Stimulated activated naive CD8-positive, alpha-beta T cell treated with anti-CD3 and anti-CD28 coated beads, Interleukin-15, amount 100 ng/mL, for 72 hours (primary cell): ENCODE results near the gene CYP2U1.
"Not testable (repeated sequence)": the region's sequence is repeated elsewhere in the genome, so short reads cannot be mapped to it uniquely, and the experiment has no call there.

Source experiments
- ATAC-seq: fragments of 150-1000 bp; cut with Tn5 transposase; 2 replicates; pipeline ENCODE4 v1.10.0; 2021; ENCODE audit warnings: mild to moderate bottlenecking, moderate library complexity
- DNase-seq, 2 donors: peaks; one replicate each; pipeline ENCODE4 v3.0.0; 2021 to 2022
- H3K27ac Mint-ChIP-seq, 2 donors: one replicate each; pipeline ENCODE4 v1.8.0; 2022; ENCODE audit warnings: mild to moderate bottlenecking in 2 of 2, mixed read lengths in 2 of 2, moderate library complexity in 2 of 2
- H3K27me3 Mint-ChIP-seq: one replicate; pipeline ENCODE4 v1.8.0; 2022; ENCODE audit warnings: mixed read lengths
- H3K4me1 Mint-ChIP-seq: one replicate; pipeline ENCODE4 v1.8.0; 2022; ENCODE audit warnings: mild to moderate bottlenecking, mixed read lengths
- H3K4me3 Mint-ChIP-seq, 2 donors: one replicate each; pipeline ENCODE4 v1.8.0; 2022; ENCODE audit warnings: mild to moderate bottlenecking in 2 of 2, mixed read lengths in 2 of 2, moderate library complexity in 1 of 2
- H3K9me3 Mint-ChIP-seq, 2 donors: one replicate each; pipeline ENCODE4 v1.8.0; 2022; ENCODE audit warnings: mixed read lengths in 2 of 2

The CYP2U1 gene

GRCh38 chr4:107951551-107951950, 20.2 kb downstream of the CYP2U1 start:
- no peak for DNase-seq
- H3K4me3 Mint-ChIP-seq = no peak overlapping the region
- ATAC-seq = no peak
- H3K27me3 Mint-ChIP-seq = no peaks in the 10 kb centered on the region
- H3K9me3 Mint-ChIP-seq = peaks cover 15 to 16% of the 10 kb centered on the region in 2 donors
- H3K4me1 Mint-ChIP-seq = no peaks in the 10 kb centered on the region
- H3K27ac Mint-ChIP-seq = no peak overlapping the region

- ATAC-seq (no peak), DNase-seq (no peak)
- Mint-ChIP-seq H3K9me3 (peaks cover 25 to 27% of the 10 kb centered on the region in 2 donors), H3K4me1 (no peaks in the 10 kb centered on the region), H3K27ac (no peak overlapping the region), H3K4me3 (no peak overlapping the region), H3K27me3 (no peaks in the 10 kb centered on the region)
These were observed 24.7 kb downstream of the CYP2U1 start for GRCh38 chr4:107956011-107956410.

DNA sequence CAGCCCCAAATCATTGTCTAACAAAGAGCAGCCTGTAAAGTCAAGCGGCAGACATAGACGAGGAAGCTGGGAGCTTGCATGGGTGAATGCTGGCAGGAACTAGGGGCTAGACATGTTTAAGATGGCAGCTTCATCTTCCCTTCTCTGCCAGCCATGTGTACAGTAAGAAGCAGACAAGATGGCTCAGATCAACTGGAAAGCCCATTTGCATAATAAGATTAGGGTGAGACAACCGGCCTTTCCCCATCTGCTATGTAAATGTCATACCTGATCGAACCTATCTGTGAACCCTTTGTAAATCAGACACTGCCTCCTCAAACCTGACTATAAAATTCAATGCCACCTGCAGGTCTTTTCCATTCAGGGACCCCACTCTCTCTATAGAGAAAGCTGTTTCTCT, 35.6 kb downstream of the CYP2U1 start:
- no peaks in the 10 kb centered on the region for H3K27me3 Mint-ChIP-seq
- ATAC-seq = no peak
- H3K4me3 Mint-ChIP-seq = no peak overlapping the region
- H3K4me1 Mint-ChIP-seq = no peaks in the 10 kb centered on the region
- no peak for DNase-seq
- no peak overlapping the region for H3K27ac Mint-ChIP-seq
- H3K9me3 Mint-ChIP-seq = peaks cover 0 to 1% of the 10 kb centered on the region in 2 donors

GRCh38 chr4:107967519-107967918, 36.2 kb downstream of the CYP2U1 start:
- ATAC-seq, H3K27me3 Mint-ChIP-seq, H3K9me3 Mint-ChIP-seq, H3K4me3 Mint-ChIP-seq, H3K4me1 Mint-ChIP-seq, DNase-seq, H3K27ac Mint-ChIP-seq: not testable (repeated sequence)

DNA sequence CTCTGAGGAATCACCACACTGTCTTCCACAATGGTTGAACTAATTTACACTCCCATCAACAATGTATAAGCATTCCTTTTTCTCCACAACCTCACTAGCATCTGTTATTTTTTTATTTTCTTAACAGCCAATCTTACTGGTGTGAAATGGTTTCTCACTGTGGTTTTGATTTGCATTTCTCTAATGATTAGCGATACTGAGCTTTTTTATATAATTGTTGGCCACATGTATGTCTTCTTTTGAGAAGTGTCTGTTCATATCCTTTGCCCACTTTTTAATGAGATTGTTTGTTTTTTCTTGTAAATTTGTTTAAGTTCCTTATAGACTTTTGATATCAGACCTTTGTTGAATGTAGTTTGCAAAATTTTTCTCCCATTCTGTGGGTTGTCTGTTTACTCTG, 36.6 kb downstream of the CYP2U1 start:
- not testable (repeated sequence) for ATAC-seq, H3K4me3 Mint-ChIP-seq, DNase-seq, H3K9me3 Mint-ChIP-seq, H3K4me1 Mint-ChIP-seq, H3K27me3 Mint-ChIP-seq, H3K27ac Mint-ChIP-seq

- no peak for ATAC-seq
These were observed 38.9 kb downstream of the CYP2U1 start for GRCh38 chr4:107970063-107970798.

DNA sequence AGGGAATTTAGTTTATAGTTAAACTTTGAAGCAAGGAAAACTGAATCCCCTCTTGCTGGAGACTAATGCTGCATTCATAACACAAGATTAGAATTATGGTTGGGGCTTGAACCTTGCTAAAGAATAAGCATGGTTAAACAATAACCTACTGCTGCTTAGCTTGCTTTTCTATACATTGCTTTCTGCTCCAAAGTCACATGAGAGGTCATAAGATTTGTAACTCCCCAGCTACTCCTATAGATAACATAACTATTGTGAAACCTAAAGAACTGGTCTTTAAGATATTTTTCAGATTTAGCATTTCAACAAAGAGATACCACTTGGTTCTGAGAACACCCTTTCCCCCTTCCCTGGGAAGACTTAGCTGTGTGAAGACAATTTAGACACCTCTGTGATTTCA, 41.3 kb downstream of the CYP2U1 start:
- DNase-seq (no peak), ATAC-seq (no peak)
- Mint-ChIP-seq H3K4me3 (no peak overlapping the region), H3K27me3 (no peaks in the 10 kb centered on the region), H3K27ac (no peak overlapping the region), H3K9me3 (peaks cover 0 to 17% of the 10 kb centered on the region in 2 donors), H3K4me1 (no peaks in the 10 kb centered on the region)

More at GRCh38 chr4:107970063-107970798, 38.9 kb downstream of the CYP2U1 start:
- peaks cover 0 to 11% of the 10 kb centered on the region in 2 donors for H3K9me3 Mint-ChIP-seq
- no peak overlapping the region for H3K27ac Mint-ChIP-seq
- no peak overlapping the region for H3K4me3 Mint-ChIP-seq
- no peak for DNase-seq
- H3K4me1 Mint-ChIP-seq = no peaks in the 10 kb centered on the region
- H3K27me3 Mint-ChIP-seq = no peaks in the 10 kb centered on the region

GRCh38 chr4:107974523-107974922, 43.2 kb downstream of the CYP2U1 start:
- ATAC-seq (no peak), DNase-seq (no peak)
- no peak overlapping the region for H3K4me3 Mint-ChIP-seq
- no peaks in the 10 kb centered on the region for H3K4me1 Mint-ChIP-seq
- no peaks in the 10 kb centered on the region for H3K27me3 Mint-ChIP-seq
- H3K9me3 Mint-ChIP-seq = peaks cover 0 to 17% of the 10 kb centered on the region in 2 donors
- no peak overlapping the region for H3K27ac Mint-ChIP-seq

DNA sequence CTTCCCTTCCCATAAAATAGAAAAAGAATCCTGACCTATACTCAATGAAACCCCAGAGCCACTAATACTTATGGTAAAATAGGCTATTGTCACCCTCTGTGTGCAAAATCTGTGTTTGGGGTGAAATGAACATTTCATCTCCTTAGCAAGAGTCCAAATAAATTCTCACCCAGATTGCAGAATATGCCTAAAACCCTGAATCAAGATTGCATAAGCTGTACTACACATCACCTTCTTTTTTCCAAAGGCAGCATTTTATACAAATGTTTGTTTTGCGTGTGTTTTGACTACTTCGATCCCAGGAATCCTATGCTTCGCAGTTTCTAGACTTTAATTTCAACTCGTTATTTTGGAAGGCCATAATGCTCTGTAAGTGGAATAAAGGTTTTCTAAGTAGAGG, 46.1 kb downstream of the CYP2U1 start:
- Mint-ChIP-seq H3K27ac (no peak overlapping the region), H3K4me1 (no peaks in the 10 kb centered on the region), H3K9me3 (peaks cover 5 to 25% of the 10 kb centered on the region in 2 donors), H3K27me3 (no peaks in the 10 kb centered on the region), H3K4me3 (no peak overlapping the region)
- ATAC-seq (no peak), DNase-seq (no peak)

GRCh38 chr4:107977966-107978705, 46.8 kb downstream of the CYP2U1 start:
- Mint-ChIP-seq H3K27ac (no peak overlapping the region), H3K27me3 (no peaks in the 10 kb centered on the region), H3K4me1 (no peaks in the 10 kb centered on the region), H3K4me3 (no peak overlapping the region), H3K9me3 (peaks cover 5 to 25% of the 10 kb centered on the region in 2 donors)
- no peak for ATAC-seq
- DNase-seq = no peak

DNA sequence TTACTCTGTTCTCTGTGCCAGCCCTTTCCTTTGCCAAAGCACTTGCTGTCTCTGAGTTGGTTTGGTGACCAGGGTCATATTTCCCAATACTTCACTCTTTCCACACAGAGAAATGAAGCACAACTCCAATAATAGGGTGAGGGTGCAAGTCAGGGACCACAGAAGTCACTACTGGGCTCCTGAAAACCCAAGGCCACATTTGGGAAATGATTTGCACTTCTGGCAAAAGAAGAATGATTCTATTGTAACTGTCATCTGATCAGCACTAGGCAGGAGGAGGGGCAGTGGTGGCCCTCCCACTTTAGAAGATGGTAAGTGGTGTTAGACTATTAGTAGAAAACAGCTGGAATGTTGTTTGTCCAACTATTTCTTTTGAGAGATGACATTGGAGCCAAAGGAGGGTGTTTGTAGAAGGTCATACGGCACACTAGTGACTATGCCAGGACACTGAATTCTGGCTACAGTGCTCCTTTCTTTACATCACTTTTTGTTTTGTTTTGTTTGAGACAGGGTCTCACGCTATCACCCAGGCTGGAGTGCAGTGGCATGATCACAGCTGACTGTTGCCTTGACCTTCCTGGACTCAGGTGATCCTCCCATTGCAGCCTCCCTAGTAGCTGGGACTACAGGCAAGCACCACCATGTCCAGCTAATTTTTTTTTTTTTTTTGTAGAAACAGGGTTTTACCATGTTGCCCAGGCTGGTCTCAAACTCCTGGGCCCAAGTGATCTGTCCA, 47.5 kb downstream of the CYP2U1 start:
- Mint-ChIP-seq H3K27me3 (no peaks in the 10 kb centered on the region), H3K27ac (no peak overlapping the region), H3K4me3 (no peak overlapping the region), H3K9me3 (peaks cover 5 to 25% of the 10 kb centered on the region in 2 donors), H3K4me1 (no peaks in the 10 kb centered on the region)
- ATAC-seq = no peak
- DNase-seq = no peak

- no peak overlapping the region for H3K27ac Mint-ChIP-seq
- H3K27me3 Mint-ChIP-seq = no peaks in the 10 kb centered on the region
- DNase-seq = no peak
These were observed 56.8 kb downstream of the CYP2U1 start for GRCh38 chr4:107987916-107988762.

DNA sequence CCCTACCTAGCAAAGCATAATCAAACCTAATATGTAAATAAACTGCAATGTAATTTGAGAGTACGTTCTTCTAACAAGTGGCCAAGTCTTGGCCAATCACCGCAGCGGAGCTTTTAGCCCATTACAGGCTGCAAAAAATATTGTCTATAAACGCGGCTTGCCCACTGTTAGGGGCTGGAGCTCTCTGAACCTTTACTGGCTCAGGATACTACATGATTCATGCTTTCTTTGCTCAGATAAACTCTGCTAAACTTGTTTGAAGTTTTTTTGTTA, 57.4 kb downstream of the CYP2U1 start:
- Mint-ChIP-seq H3K9me3 (no peaks in the 10 kb centered on the region), H3K27ac (no peak overlapping the region), H3K4me3 (peak overlapping the region in 1 of 2 donors; percentile 53), H3K4me1 (peaks cover 47% of the 10 kb centered on the region), H3K27me3 (no peaks in the 10 kb centered on the region)
- no peak for ATAC-seq
- no peak for DNase-seq

More at GRCh38 chr4:107987916-107988762, 56.8 kb downstream of the CYP2U1 start:
- no peak for ATAC-seq
- peak overlapping the region in 1 of 2 donors; percentile 53 for H3K4me3 Mint-ChIP-seq
- peaks cover 42% of the 10 kb centered on the region for H3K4me1 Mint-ChIP-seq
- H3K9me3 Mint-ChIP-seq = no peaks in the 10 kb centered on the region

GRCh38 chr4:107989162-107989536, 57.8 kb downstream of the CYP2U1 start:
- H3K9me3 Mint-ChIP-seq = no peaks in the 10 kb centered on the region
- H3K4me3 Mint-ChIP-seq = peak overlapping the region; percentile 84 to 98
- ATAC-seq (peak; percentile 4), DNase-seq (no peak)
- H3K27ac Mint-ChIP-seq = peak overlapping the region; percentile 69 to 92
- peaks cover 52% of the 10 kb centered on the region for H3K4me1 Mint-ChIP-seq
- H3K27me3 Mint-ChIP-seq = no peaks in the 10 kb centered on the region
